ENCODE measurements around the gene NUDT21.
"Not testable (repeated sequence)": the region's sequence is repeated elsewhere in the genome, so short reads cannot be mapped to it uniquely, and the experiment has no call there.

NUDT21 gene

DNA sequence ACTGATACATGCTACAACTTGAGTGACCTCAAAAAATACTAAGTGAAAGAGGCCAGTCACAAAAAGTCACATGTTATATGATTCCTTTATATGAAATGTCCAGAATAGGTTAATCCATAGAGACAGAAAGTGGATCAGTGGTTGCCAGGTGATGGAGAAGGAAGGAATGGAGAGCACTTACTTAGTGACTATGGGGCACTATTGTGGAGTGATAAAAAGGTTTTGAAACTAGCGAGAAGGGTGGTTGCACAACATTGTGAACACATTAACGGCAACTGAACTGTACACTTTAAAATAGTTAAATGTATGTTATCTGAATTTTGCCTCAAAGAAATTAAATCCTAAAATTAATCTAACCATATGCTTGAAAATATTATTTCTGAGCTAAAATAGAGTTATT lies 51.6 kb downstream of the NUDT21 start:
- no peaks in the 10 kb centered on the region for H3K27me3 ChIP-seq (ENCODE audit: control insufficient read depth in 1 of 2, insufficient read depth in 2 of 2, low read length in 2 of 2)
- no peaks in the 10 kb centered on the region for H3K4me1 ChIP-seq (ENCODE audit: control insufficient read depth, insufficient read depth, low read length)
- no peak overlapping the region for H3K9ac ChIP-seq (ENCODE audit: low read length in 2 of 2)
- H3K27ac ChIP-seq (ENCODE audit: low read length): no peak overlapping the region
- H3K36me3 ChIP-seq (ENCODE audit: control insufficient read depth in 2 of 2, insufficient read depth in 2 of 2, low read length in 2 of 2): peaks cover 29 to 36% of the 10 kb centered on the region in 2 donors
- no peak overlapping the region for H3K4me3 ChIP-seq (ENCODE audit: low read length in 2 of 2)
- H3K9me3 ChIP-seq (ENCODE audit: control insufficient read depth in 2 of 2, low read length in 2 of 2): no peaks in the 10 kb centered on the region

GRCh38 chr16:56399047-56399446 lies 52.1 kb downstream of the NUDT21 start:
- no peaks in the 10 kb centered on the region for H3K9me3 ChIP-seq (ENCODE audit: control insufficient read depth in 2 of 2, low read length in 2 of 2)
- H3K4me3 ChIP-seq (ENCODE audit: low read length in 2 of 2): no peak overlapping the region
- no peaks in the 10 kb centered on the region for H3K4me1 ChIP-seq (ENCODE audit: control insufficient read depth, insufficient read depth, low read length)
- H3K27me3 ChIP-seq (ENCODE audit: control insufficient read depth in 1 of 2, insufficient read depth in 2 of 2, low read length in 2 of 2): no peaks in the 10 kb centered on the region
- no peak overlapping the region for H3K27ac ChIP-seq (ENCODE audit: low read length)
- no peak overlapping the region for H3K9ac ChIP-seq (ENCODE audit: low read length in 2 of 2)
- peaks cover 25 to 33% of the 10 kb centered on the region in 2 donors for H3K36me3 ChIP-seq (ENCODE audit: control insufficient read depth in 2 of 2, insufficient read depth in 2 of 2, low read length in 2 of 2)

- not testable (repeated sequence) for H3K9ac ChIP-seq (ENCODE audit: low read length in 2 of 2); H3K27ac ChIP-seq (ENCODE audit: low read length); H3K4me1 ChIP-seq (ENCODE audit: control insufficient read depth, insufficient read depth, low read length); H3K27me3 ChIP-seq (ENCODE audit: control insufficient read depth in 1 of 2, insufficient read depth in 2 of 2, low read length in 2 of 2); H3K4me3 ChIP-seq (ENCODE audit: low read length in 2 of 2); H3K9me3 ChIP-seq (ENCODE audit: control insufficient read depth in 2 of 2, low read length in 2 of 2)
- peaks cover 13 to 16% of the 10 kb centered on the region in 2 donors for H3K36me3 ChIP-seq (ENCODE audit: control insufficient read depth in 2 of 2, insufficient read depth in 2 of 2, low read length in 2 of 2)
These were observed 54.4 kb downstream of the NUDT21 start for GRCh38 chr16:56396724-56397123.

GRCh38 chr16:56389554-56389953 lies 61.6 kb downstream of the NUDT21 start:
- no peak overlapping the region for H3K9ac ChIP-seq (ENCODE audit: low read length in 2 of 2)
- peaks cover 36 to 44% of the 10 kb centered on the region in 2 donors for H3K36me3 ChIP-seq (ENCODE audit: control insufficient read depth in 2 of 2, insufficient read depth in 2 of 2, low read length in 2 of 2)

DNA sequence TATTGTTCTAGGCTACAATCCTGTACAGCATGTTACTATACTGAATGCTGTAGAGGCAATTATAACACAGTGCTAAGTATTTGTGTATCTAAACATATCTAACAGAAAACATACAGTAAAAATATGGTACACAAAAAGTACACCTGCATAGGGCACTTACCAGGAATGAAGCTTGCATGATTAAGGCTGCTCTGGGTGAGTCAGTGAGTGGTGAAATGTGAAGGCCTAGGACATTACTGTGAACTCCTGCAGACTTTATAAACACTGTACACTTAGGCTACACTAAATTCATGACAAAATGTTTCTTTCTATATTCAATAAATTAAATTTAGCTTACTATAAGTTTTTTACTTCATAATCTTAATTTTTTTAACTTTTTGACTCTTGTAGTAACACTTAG lies 62.9 kb downstream of the NUDT21 start:
- peaks cover 49 to 57% of the 10 kb centered on the region in 2 donors for H3K36me3 ChIP-seq (ENCODE audit: control insufficient read depth in 2 of 2, insufficient read depth in 2 of 2, low read length in 2 of 2)

More at GRCh38 chr16:56389554-56389953, 61.6 kb downstream of the NUDT21 start:
- H3K9me3 ChIP-seq (ENCODE audit: control insufficient read depth in 2 of 2, low read length in 2 of 2): no peaks in the 10 kb centered on the region
- H3K27ac ChIP-seq (ENCODE audit: low read length): no peak overlapping the region
- H3K4me3 ChIP-seq (ENCODE audit: low read length in 2 of 2): no peak overlapping the region
- H3K27me3 ChIP-seq (ENCODE audit: control insufficient read depth in 1 of 2, insufficient read depth in 2 of 2, low read length in 2 of 2): no peaks in the 10 kb centered on the region
- no peaks in the 10 kb centered on the region for H3K4me1 ChIP-seq (ENCODE audit: control insufficient read depth, insufficient read depth, low read length)

DNA sequence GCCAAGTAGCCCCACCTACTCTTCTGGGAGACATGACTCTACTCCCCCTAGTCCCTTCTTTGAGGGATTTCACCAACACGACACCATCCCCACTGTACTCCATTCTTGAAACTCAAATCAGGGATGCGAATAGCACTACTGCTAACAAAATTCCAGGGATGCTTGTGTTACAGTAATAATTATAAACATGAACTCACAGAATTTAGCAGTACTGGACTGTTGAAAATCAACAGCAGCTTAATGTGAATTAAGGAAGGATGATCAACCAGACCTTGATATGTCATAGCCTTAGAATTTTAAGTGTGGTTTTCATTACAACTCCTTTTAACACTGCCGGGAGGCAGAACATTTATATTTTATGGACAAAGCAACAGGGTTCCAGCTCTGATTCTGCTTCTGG lies 63.7 kb downstream of the NUDT21 start:
- no peak overlapping the region for H3K9ac ChIP-seq (ENCODE audit: low read length in 2 of 2)
- no peak overlapping the region for H3K27ac ChIP-seq (ENCODE audit: low read length)
- no peaks in the 10 kb centered on the region for H3K4me1 ChIP-seq (ENCODE audit: control insufficient read depth, insufficient read depth, low read length)
- H3K9me3 ChIP-seq (ENCODE audit: control insufficient read depth in 2 of 2, low read length in 2 of 2): no peaks in the 10 kb centered on the region
- H3K4me3 ChIP-seq (ENCODE audit: low read length in 2 of 2): no peak overlapping the region
- H3K27me3 ChIP-seq (ENCODE audit: control insufficient read depth in 1 of 2, insufficient read depth in 2 of 2, low read length in 2 of 2): no peaks in the 10 kb centered on the region
- peaks cover 51 to 62% of the 10 kb centered on the region in 2 donors for H3K36me3 ChIP-seq (ENCODE audit: control insufficient read depth in 2 of 2, insufficient read depth in 2 of 2, low read length in 2 of 2)

More for the DNA sequence above, 62.9 kb downstream of the NUDT21 start:
- Histone ChIP-seq H3K9ac (ENCODE audit: low read length in 2 of 2) (no peak overlapping the region), H3K9me3 (ENCODE audit: control insufficient read depth in 2 of 2, low read length in 2 of 2) (no peaks in the 10 kb centered on the region), H3K4me3 (ENCODE audit: low read length in 2 of 2) (no peak overlapping the region), H3K27me3 (ENCODE audit: control insufficient read depth in 1 of 2, insufficient read depth in 2 of 2, low read length in 2 of 2) (no peaks in the 10 kb centered on the region), H3K27ac (ENCODE audit: low read length) (no peak overlapping the region), H3K4me1 (ENCODE audit: control insufficient read depth, insufficient read depth, low read length) (no peaks in the 10 kb centered on the region)

DNA sequence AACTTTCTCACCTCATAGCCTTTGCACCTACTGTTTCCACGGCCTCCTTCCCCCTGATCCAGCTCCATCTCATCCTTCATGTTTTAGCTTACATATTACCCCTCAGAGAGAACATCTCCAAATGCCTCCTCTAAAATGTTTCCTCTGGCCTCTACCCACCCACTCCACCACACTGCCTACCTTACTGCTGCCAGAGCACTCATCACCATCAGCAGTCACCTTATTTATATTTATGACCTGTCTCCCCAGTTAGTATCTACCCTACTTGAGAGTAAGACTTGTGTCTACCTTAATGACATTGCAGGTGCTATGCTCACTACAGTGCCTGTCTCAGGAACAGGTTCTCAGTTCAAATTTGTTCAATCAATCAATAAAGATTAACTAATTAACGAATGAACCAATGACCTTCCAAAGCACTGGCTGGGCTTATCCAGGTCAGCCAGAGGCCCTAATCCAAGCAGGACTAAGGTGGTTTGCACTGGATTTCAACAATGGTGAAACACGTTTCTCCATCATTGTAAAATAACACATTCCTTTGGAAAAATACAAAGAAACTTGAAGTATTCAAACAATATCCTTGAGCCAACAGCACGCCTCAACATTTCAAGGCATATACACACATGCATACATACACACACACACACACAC lies 66.9 kb downstream of the NUDT21 start:
- H3K4me3 ChIP-seq (ENCODE audit: low read length in 2 of 2): no peak overlapping the region
- H3K27me3 ChIP-seq (ENCODE audit: control insufficient read depth in 1 of 2, insufficient read depth in 2 of 2, low read length in 2 of 2): no peaks in the 10 kb centered on the region
- no peak overlapping the region for H3K9ac ChIP-seq (ENCODE audit: low read length in 2 of 2)
- peaks cover 50 to 65% of the 10 kb centered on the region in 2 donors for H3K36me3 ChIP-seq (ENCODE audit: control insufficient read depth in 2 of 2, insufficient read depth in 2 of 2, low read length in 2 of 2)
- H3K4me1 ChIP-seq (ENCODE audit: control insufficient read depth, insufficient read depth, low read length): no peaks in the 10 kb centered on the region
- no peaks in the 10 kb centered on the region for H3K9me3 ChIP-seq (ENCODE audit: control insufficient read depth in 2 of 2, low read length in 2 of 2)
- no peak overlapping the region for H3K27ac ChIP-seq (ENCODE audit: low read length)

DNA sequence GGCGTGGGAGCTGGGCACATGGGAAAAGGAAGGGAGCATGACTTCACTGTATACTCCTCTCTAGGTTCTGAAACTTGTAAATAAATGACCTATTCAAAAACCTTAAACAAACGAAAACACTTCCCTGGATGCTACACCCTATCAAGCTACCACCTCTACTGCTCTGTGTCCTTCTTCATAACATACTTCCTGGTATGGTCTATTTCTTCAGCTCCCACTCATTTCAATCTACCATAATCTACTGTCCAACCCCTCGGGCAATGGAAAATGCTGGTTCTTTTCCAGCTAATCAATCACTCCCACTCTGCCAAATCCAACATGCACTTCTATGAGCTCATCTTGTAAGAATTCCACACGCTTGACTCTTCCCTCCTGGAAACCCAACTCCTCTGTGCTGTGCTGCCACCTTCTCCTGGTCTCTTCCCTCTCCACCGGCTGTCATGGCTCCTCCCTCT lies 68.2 kb downstream of the NUDT21 start:
- H3K9ac ChIP-seq (ENCODE audit: low read length in 2 of 2): no peak overlapping the region
- no peak overlapping the region for H3K4me3 ChIP-seq (ENCODE audit: low read length in 2 of 2)
- H3K4me1 ChIP-seq (ENCODE audit: control insufficient read depth, insufficient read depth, low read length): no peaks in the 10 kb centered on the region
- no peaks in the 10 kb centered on the region for H3K9me3 ChIP-seq (ENCODE audit: control insufficient read depth in 2 of 2, low read length in 2 of 2)
- no peaks in the 10 kb centered on the region for H3K27me3 ChIP-seq (ENCODE audit: control insufficient read depth in 1 of 2, insufficient read depth in 2 of 2, low read length in 2 of 2)
- no peak overlapping the region for H3K27ac ChIP-seq (ENCODE audit: low read length)
- peaks cover 44 to 60% of the 10 kb centered on the region in 2 donors for H3K36me3 ChIP-seq (ENCODE audit: control insufficient read depth in 2 of 2, insufficient read depth in 2 of 2, low read length in 2 of 2)

GRCh38 chr16:56382459-56382858 lies 68.7 kb downstream of the NUDT21 start:
- Histone ChIP-seq H3K36me3 (ENCODE audit: control insufficient read depth in 2 of 2, insufficient read depth in 2 of 2, low read length in 2 of 2) (peaks cover 40 to 56% of the 10 kb centered on the region in 2 donors), H3K4me3 (ENCODE audit: low read length in 2 of 2) (no peak overlapping the region), H3K27ac (ENCODE audit: low read length) (no peak overlapping the region), H3K9ac (ENCODE audit: low read length in 2 of 2) (no peak overlapping the region), H3K9me3 (ENCODE audit: control insufficient read depth in 2 of 2, low read length in 2 of 2) (no peaks in the 10 kb centered on the region), H3K4me1 (ENCODE audit: control insufficient read depth, insufficient read depth, low read length) (no peaks in the 10 kb centered on the region), H3K27me3 (ENCODE audit: control insufficient read depth in 1 of 2, insufficient read depth in 2 of 2, low read length in 2 of 2) (no peaks in the 10 kb centered on the region)

DNA sequence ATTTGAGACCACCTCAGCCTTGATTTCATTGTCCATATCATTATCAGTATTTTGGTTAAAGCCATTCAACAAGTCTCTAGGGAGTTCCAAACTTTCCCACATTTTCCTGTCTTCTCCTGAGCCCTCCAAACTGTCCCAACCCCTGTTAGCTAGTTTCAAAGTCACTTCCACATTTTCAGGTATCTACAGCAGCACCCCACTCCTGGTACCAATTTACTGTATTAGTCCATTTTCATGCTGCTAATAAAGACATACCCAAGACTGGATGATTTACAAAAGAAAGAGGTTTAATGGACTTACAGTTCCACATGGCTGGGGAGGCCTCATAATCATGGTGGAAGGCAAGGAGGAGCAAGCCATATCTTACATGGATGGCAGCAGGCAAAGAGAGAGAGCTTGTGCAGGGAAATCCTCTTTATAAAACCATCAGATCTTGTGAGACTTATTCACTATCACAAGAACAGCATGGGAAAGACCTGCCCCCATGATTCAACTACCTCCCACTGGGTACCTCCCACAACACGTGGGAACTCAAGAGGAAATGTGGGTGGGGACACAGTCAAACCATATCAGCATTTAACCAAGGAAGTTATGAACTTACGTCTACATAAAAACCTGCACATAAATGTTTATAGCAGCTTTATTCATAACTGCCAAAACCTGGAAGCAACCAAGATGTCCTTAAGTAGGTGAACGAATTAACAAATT lies 70.2 kb downstream of the NUDT21 start:
- not testable (repeated sequence) for H3K9ac ChIP-seq (ENCODE audit: low read length in 2 of 2); H3K27me3 ChIP-seq (ENCODE audit: control insufficient read depth in 1 of 2, insufficient read depth in 2 of 2, low read length in 2 of 2); H3K9me3 ChIP-seq (ENCODE audit: control insufficient read depth in 2 of 2, low read length in 2 of 2); H3K27ac ChIP-seq (ENCODE audit: low read length); H3K4me3 ChIP-seq (ENCODE audit: low read length in 2 of 2); H3K4me1 ChIP-seq (ENCODE audit: control insufficient read depth, insufficient read depth, low read length)
- peaks cover 37 to 49% of the 10 kb centered on the region in 2 donors for H3K36me3 ChIP-seq (ENCODE audit: control insufficient read depth in 2 of 2, insufficient read depth in 2 of 2, low read length in 2 of 2)

Measured in stomach smooth muscle (tissue), 2 donors.